ENCODE results near the gene GRAMD1A. TPM values are rescaled to one million over a fixed set of nuclear protein-coding genes. Genes with fewer than 3 reads are reported as not detected.

Gene GRAMD1A
- total RNA-seq, 1 experiment from 2014 or later, result 75.4 TPM

GRCh38 chr19:35068941-35069634 is 69.0 kb downstream of the GRAMD1A start:
- no peaks in the 10 kb centered on the region for H3K36me3 ChIP-seq (ENCODE audit: control insufficient read depth in 1 of 2, insufficient read depth in 2 of 2, low read length in 2 of 2)
- CTCF ChIA-PET, result interaction anchor here (3.0 kb wide), 1 partner anchor 67 kb away, joined by 28 read pairs; the partner anchor contains the start of gene LGI4
- no TSS peak for BruUV-seq (replicated peaks)
- no peak for ATAC-seq
- H3K27me3 ChIP-seq (ENCODE audit: insufficient read depth, low read length), result no peaks in the 10 kb centered on the region
- H3K9me2 ChIP-seq (ENCODE audit: insufficient read depth), result no peaks in the 10 kb centered on the region
- H3K4me1 ChIP-seq (ENCODE audit: control insufficient read depth in 1 of 2, insufficient read depth in 2 of 2, low read length in 2 of 2), result peaks cover 10 to 22% of the 10 kb centered on the region in 2 experiments; a peak in 3 of 4 replicates
- H4K20me1 ChIP-seq (ENCODE audit: insufficient read depth), result no peaks in the 10 kb centered on the region
- H3K4me2 ChIP-seq (ENCODE audit: low read length), result no peak overlapping the region
- no peaks in the 10 kb centered on the region for H3K79me2 ChIP-seq (ENCODE audit: insufficient read depth, low read length)
- no peak for TF ChIP-seq ATF3 (IDR thresholded peaks at IDR 0.05)
- no peak for TF ChIP-seq MAX (IDR thresholded peaks at IDR 0.05)
- TF ChIP-seq TCF7L2 (IDR thresholded peaks at IDR 0.05; ENCODE audit: borderline replicate concordance, extremely low read depth, insufficient read depth, insufficient read length), result no peak
- TF ChIP-seq SIN3A (IDR thresholded peaks at IDR 0.05; ENCODE audit: low read depth), result no peak
- TF ChIP-seq EZH2 (IDR thresholded peaks at IDR 0.05), result no peak
- TF ChIP-seq YY1 (IDR thresholded peaks at IDR 0.05; ENCODE audit: extremely low read depth, insufficient replicate concordance, low read depth, low read length), result no peak
- TF ChIP-seq POLR2AphosphoS5 (IDR thresholded peaks at IDR 0.05; ENCODE audit: low read depth, low read length), result no peak
- TF ChIP-seq ELF1 (IDR thresholded peaks at IDR 0.05; ENCODE audit: borderline replicate concordance, low read depth), result no peak
- no peak for TF ChIP-seq RAD21 (IDR thresholded peaks at IDR 0.05; ENCODE audit: low read depth)
- TF ChIP-seq CEBPB (IDR thresholded peaks at IDR 0.05; ENCODE audit: low read depth), result no peak
- no peak for TF ChIP-seq POLR2A (IDR thresholded peaks at IDR 0.05; ENCODE audit: borderline replicate concordance, extremely low read depth, insufficient read depth, insufficient read length)
- TF ChIP-seq CBX3 (IDR thresholded peaks at IDR 0.05; ENCODE audit: low read depth), result no peak
- TF ChIP-seq REST (IDR thresholded peaks at IDR 0.05; ENCODE audit: low read depth), result no peak
- no peak for TF ChIP-seq JUND (IDR thresholded peaks at IDR 0.05)
- H2AFZ ChIP-seq (ENCODE audit: low read depth, low read length, poor library complexity, severe bottlenecking), result no peak overlapping the region
- RAD21 ChIA-PET (ENCODE audit: low non-redundant PET in 1 of 2, low total read pairs in 2 of 2, uncharacterized antibody in 2 of 2, unreplicated experiment in 2 of 2), result no interaction called here
- peaks cover 0 to 5% of the 10 kb centered on the region in 2 experiments; a peak in 1 of 4 replicates for H3K9me3 ChIP-seq (ENCODE audit: control insufficient read depth in 1 of 2, insufficient read depth in 1 of 2, low read depth in 1 of 2, low read length in 2 of 2)
- no peak overlapping the region for H3K9ac ChIP-seq (ENCODE audit: low read length)
- no peak overlapping the region for H3K27ac ChIP-seq (ENCODE audit: low read depth, low read length)
- H3K4me3 ChIP-seq (replicated peaks in 1 of 2; ENCODE audit: low read depth in 1 of 2, low read length in 2 of 2), result no peak overlapping the region
- intact Hi-C loops (cut with micrococcal nuclease), result loop anchor here (5.0 kb wide), 1 partner anchor 178 kb away; the partner anchor contains the start of gene LSR
- DNase-seq (ENCODE audit: low read depth, low spot score), result no peak
- POLR2A ChIA-PET, result no interaction called here
